T-helper 17 cell (primary cell): ENCODE data around the gene MARCHF11. TPM values are rescaled to one million over a fixed set of nuclear protein-coding genes. Genes with fewer than 3 reads are reported as not detected.

Experiments
- ATAC-seq: fragments of 150-1000 bp; cut with Tn5 transposase; 2 replicates; pipeline ENCODE4 v1.10.0; 2021; ENCODE audit warnings: mild to moderate bottlenecking, moderate library complexity
- DNase-seq, 3 donors: peaks; one replicate each; pipeline versions ENCODE4 v3.0.0 to v3.0.0-alpha.2; 2020 to 2021
- H3K9me3 ChIP-seq: one replicate; pipeline ENCODE4 v1.7.0; 2013; ENCODE audit warnings: low read length, mild to moderate bottlenecking; ENCODE audit not compliant: control insufficient read depth, poor library complexity, severe bottlenecking
- H3K27ac Mint-ChIP-seq: one replicate; pipeline ENCODE4 v1.8.0; 2022; ENCODE audit warnings: mild to moderate bottlenecking, moderate library complexity, mixed read lengths
- H3K27me3 Mint-ChIP-seq: one replicate; pipeline ENCODE4 v1.8.0; 2022; ENCODE audit warnings: mixed read lengths
- H3K36me3 Mint-ChIP-seq: one replicate; pipeline ENCODE4 v1.8.0; 2022; ENCODE audit warnings: low read depth, mixed read lengths
- H3K4me1 Mint-ChIP-seq: one replicate; pipeline ENCODE4 v1.8.0; 2022; ENCODE audit warnings: mild to moderate bottlenecking, mixed read lengths
- H3K4me3 Mint-ChIP-seq: one replicate; pipeline ENCODE4 v1.8.0; 2022; ENCODE audit warnings: mild to moderate bottlenecking, moderate library complexity, mixed read lengths
- total RNA-seq, 4 donors: library from RNA in 2 of 4; stranded (reverse) in 2 of 4; gene quantifications; one replicate each; pipeline ENCODE4 v1.2.3 and lab custom pipeline; 2022 to 2026

Gene MARCHF11
- total RNA-seq, 2 donors from 2014 or later = not detected

GRCh38 chr5:16025681-16026080 is 153.9 kb downstream of the MARCHF11 start:
- Mint-ChIP-seq H3K27ac (no peak overlapping the region), H3K4me1 (no peaks in the 10 kb centered on the region), H3K27me3 (no peaks in the 10 kb centered on the region), H3K4me3 (no peak overlapping the region), H3K36me3 (no peaks in the 10 kb centered on the region)
- no peaks in the 10 kb centered on the region for H3K9me3 ChIP-seq
- ATAC-seq (no peak), DNase-seq (no peak)

GRCh38 chr5:16018970-16019369 is 160.6 kb downstream of the MARCHF11 start:
- no peaks in the 10 kb centered on the region for H3K36me3 Mint-ChIP-seq
- DNase-seq (no peak), ATAC-seq (no peak)
- H3K4me3 Mint-ChIP-seq = no peak overlapping the region
- no peak overlapping the region for H3K27ac Mint-ChIP-seq
- no peaks in the 10 kb centered on the region for H3K4me1 Mint-ChIP-seq
- H3K9me3 ChIP-seq = no peaks in the 10 kb centered on the region
- no peaks in the 10 kb centered on the region for H3K27me3 Mint-ChIP-seq

DNA sequence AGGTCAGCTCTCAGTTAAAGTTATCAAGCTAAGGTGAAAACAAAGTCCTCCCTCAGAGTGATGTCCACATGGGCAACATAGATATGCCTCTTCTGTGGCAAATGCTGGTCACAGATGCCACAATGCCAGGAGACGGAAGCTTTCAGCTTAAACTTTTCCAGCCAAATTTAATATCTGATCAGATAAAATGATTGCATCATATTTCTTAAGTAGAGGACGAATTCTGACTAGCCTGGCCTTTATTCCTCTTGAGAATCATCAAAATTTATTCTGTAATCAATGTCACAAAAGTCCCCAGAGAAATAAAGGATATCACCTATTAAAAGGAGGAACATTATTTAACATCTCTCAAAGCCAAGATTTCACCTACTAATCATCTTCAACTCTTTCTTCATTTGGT is 161.9 kb downstream of the MARCHF11 start:
- ATAC-seq (no peak), DNase-seq (no peak)
- Mint-ChIP-seq H3K4me1 (no peaks in the 10 kb centered on the region), H3K27ac (no peak overlapping the region), H3K36me3 (no peaks in the 10 kb centered on the region), H3K4me3 (no peak overlapping the region), H3K27me3 (no peaks in the 10 kb centered on the region)
- H3K9me3 ChIP-seq = no peaks in the 10 kb centered on the region
